HS-27A (cell line): ENCODE results near the gene ECSCR.
"Not testable (repeated sequence)": the region's sequence is repeated elsewhere in the genome, so short reads cannot be mapped to it uniquely, and the experiment has no call there.

Experiments used
- DNase-seq: peaks from one replicate; pipeline ENCODE4 v3.0.0-alpha.2; 2012; ENCODE audit warnings: low read depth, missing footprints

Gene ECSCR

DNA sequence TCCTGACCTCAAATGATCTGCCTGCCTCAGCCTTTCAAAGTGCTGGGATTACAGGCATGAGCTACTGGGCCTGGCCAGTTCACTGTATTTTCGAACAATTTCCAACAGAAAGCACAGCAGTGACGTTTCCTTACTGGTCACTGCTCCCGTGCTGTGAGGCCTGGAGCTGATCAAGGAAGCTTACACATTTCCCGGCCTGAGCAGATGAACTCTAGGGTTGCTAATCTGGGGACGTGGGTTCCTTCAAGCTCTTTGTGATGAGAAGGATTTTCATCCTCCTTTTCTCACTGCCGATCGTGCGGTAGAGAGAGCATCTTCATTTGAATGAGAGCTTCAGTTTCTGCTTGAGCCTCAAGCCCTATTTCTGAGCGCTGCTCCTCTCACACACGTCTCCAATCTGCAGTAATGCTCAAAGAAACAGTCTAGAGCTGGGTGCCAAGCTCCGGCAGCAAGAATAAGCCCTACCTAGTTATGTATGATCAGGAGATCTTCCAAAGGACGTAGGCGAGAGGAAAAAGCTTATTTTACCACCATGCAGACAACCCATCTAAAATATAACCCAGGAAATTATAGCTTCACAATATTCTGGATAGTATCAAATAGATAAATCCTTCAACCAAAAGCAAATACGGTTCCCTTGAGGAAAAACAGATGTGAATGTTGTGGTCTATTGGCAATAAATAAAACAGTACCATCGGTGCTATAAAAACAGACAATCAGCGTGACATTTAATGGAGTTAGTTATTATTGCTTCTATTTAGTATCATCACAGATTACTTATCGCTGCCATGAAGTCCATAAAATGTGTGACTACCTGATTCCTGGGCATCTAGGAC is 51.3 kb downstream of the ECSCR start:
- DNase-seq: no peak

DNA sequence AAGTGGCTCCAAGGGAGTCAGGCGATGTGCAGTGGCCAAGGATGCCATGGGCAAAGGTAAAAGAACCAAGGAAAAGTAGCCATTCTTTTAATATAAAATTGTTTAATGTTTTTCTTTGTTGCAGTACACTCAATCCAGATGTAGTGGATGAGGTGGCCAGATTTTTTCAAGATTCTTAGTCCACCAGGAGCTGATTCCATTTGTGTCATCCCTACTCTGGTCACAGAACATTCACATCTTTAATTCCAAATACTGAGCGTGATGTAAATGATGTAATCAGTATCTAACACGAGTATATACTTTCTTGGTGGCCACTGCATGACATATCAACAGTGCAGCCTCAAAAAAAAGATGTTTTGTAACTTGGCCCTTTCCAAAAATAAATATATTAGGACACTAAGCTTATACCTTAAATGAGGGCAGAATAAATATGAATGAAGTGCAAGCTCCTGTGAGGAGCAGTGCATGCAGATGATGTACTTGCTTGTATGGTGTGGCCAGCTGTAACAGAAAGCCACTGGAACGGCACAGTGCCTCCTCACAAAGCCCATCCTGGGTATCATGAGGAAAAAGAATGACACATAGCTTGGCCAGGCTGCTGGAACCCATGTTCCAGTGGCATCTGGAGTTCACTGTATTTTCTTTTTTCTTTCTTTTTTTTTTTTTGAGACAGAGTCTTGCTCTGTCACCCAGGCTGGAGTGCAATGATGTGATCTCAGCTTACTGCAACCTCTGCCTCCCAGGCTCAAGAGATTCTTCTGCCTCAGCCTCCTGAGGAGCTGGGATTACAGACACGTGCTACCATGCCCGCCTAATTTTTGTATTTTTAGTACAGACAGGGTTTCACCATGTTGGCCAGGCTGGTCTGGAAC is 52.2 kb downstream of the ECSCR start:
- DNase-seq: no peak

DNA sequence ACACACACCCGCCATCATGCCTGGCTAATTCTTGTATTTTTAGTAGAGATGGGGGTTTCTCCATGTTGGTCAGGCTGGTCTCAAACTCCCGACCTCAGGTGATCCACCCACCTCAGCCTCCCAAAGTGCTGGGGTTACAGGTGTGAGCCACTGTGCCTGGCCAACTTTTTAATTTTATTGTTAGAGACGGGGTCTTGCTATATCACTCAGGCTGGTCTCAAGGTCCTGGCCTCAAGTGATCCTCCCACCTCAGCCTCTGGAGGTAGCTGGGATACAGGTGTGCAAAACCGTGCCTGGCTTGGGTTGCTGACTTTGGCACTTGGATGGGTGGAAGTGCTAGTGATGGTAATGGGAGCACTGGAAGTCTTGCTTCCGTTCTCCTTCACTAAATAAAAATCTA is 53.4 kb downstream of the ECSCR start:
- not testable (repeated sequence) for DNase-seq

DNA sequence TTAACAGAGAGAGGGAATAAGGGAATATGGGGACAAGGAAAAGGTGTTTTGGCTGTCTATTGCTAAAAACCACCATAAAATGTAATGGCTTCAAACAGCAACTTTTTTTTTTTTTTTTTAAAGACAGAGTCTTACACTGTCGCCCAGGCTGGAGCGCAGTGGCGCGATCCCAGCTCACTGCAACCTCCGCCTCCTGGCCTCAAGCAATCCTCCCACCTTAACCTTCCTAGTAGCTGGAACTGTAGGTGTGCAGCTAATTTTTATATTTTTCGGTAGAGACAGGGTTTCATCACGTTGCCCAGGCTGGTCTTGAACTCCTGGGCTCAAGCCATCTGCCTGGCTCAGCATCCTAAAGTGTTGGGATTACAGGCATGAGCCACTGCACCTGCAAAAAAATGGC is 54.4 kb downstream of the ECSCR start:
- no peak for DNase-seq

DNA sequence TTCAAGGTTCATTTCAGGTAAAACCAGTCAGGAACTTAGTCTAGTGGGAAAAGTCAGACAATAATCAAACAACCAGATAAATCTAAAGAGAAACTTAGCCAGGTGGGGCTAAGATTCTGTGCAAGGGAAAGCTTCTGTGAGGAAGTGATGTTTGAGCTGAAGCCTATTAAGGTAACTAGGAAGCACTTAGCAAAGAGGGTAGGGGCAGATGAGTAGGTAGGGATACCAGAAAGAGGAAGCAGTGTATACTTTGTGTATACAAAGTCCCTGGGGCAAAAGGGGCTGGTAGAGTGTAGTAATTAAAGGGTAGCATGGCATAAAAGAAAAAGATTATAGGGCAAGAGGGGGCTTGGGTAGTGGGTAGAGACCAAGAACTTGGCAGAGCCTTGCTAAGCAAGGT is 55.0 kb downstream of the ECSCR start:
- no peak for DNase-seq

DNA sequence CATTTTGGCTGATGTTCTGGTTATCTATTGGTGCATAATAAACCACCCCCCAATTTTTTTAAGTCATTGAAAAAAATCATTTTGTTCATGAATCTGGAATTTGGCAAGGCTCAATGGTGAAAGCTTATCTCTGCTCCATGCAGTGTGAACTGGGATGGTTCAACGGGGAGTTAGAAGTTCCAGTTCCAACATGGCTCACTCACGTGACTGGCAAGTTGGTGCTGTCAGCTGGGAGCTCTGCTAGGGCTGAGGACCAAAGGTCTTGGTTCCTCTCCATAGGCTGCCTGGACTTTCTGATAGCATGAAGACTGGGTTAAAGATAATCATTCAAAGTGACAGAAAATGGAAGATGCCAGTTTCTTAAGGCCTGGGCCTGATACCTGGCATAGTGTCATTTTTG is 55.6 kb downstream of the ECSCR start:
- no peak for DNase-seq

DNA sequence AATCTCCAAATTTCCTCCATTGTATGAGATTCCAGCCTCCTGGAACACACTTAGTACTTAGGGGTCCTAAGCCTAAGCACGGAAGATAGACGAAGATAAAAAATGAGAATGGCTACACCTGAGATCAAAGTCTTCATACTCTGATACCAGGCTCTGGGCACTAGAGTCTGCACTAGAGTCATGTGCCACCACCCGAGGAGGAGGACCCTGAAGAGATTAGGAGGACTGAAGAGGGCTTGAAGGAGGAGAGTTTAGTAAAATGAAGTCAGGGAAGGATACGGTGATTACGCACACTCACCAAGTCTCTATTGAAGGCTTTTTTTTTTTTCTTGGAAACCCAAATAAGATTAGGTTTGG is 58.1 kb downstream of the ECSCR start:
- DNase-seq: no peak

DNA sequence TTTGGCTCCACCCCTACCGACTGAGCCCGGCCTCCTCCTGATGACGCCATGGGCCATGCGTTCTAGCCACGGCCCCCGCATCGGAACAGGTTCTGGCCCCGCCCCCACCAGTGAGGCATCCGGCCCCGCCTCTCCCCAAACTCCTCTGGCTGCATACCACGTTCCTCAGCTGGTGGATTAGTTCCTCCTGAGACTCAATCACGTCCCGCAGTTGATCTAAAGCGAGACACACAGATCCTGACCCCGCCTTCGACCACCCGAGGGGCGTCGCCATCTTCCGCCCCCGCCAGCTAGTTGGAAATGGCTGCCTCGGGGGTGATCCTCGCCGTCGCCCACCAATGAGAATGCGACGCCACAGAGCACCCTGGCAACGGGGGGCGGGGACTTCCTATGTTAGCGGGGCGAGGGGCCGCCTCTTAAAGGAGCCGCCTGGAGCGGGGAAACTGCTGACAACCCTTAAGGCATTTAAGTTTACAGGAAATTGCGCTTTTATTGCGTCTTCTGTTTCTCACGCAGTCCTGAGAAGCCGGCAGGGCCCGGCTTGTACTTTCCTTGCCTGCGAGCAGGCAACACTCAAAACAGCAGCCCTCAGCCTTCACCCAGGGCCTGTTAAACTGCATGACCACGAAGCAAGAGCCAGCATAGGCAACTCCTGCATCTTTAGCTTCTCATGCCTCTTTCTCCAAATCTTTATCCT is 58.6 kb downstream of the ECSCR start, which contains the start of gene SPATA24:
Gene SPATA24, minus strand, starts transcription at position 303 of the 697 bp plus-strand sequence. Its CDS starts 29 bp downstream, at position 274.
- DNase-seq: peak; percentile 73

DNA sequence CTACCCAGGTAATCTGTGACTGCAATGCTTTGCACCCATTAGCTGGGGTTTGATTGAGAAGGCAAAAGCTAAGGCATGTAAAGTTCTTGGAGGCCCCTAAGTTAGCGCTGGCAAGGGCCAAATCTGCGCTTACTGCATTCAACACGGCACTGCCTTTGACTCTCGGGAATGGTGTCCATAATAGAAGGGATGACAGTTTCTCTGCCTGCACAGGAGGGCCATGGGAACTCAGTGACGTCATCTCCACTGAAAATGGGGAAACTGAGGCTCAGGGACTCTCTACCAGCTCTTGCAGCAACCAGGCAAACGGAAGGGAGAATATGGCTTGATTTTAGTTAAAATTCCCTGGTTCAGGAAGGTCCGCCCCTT is 59.1 kb downstream of the ECSCR start:
- no peak for DNase-seq

DNA sequence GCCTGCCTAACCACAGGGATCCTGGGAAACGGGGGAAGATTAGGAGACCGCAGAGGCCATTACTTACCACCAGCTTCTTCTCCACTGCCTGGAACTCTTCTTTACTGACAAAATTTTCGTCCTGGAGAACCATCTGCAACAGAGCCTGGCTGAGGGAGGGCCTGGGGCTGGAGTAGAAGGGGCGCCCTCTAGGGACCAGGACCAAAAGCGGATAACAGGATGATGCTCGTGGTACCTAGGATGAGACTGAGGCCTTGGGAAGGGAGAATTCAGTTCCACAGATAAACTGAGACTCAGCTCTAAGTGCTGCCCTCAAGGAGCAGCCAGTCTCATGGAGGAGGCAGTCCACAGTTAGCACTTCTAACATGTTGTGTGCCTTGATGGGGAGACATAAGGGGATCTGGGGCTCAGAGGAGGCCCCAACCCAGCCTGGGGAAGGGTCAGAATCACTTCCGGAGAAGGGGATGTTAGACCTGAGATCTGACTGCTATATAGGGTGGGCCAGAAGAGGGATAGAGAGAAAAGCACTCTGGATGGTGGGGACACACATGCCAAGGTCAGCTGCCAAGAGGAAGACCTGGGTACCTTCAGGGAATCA is 59.9 kb downstream of the ECSCR start:
- DNase-seq: no peak

DNA sequence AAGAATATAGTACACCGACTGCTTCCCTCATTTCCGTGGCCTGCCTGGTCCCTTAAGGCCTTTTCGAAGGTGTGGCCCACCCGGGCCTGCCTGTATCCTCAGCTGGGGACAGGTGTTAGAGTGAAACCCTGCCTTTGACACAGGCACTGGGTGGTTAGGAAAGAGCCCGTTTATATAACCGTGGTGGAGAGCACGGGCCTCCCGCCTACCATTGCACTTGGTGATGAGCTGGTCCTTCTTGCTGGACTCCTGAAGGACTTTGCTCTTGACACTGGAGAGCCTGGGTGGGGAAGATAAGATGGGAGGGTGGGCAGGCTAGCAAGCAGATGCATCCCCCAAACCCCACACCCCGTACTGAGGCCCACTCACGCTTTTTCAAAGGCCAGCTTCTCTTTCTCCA is 61.0 kb downstream of the ECSCR start:
- DNase-seq: no peak

DNA sequence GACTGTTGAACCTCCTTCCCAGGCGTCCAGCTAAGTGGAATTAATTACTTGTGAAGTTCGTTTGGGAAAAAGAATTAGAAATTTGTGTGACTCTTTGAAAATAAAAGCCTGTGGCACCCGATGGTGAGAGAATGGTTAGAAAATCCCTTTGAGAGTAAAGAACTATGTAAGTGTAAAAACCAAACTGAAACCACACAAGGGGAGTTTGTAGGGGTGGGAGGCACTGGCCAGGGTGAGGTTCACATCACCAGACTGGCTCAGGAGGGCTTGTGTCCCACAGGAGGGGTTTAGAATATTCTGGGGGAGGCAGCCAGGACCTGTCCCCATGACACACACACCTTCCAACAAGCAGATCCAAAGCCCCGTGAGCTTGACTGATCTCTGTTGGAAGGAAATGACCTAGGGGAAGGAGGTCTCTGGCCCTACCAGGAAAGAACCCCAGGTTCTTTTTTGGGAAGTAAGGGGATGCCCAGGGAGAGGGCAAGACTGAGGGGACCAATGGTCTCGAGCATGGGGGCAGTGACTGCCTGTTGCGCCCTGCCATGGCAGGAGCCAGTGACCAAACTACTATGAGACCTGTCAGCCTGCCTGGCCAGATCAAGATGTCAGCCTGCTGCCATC is 62.9 kb downstream of the ECSCR start:
- no peak for DNase-seq
